HepG2 (cell line): ENCODE data around the gene POU2AF3. TPM values are rescaled to one million over a fixed set of nuclear protein-coding genes. Genes with fewer than 3 reads are reported as not detected.
A peak's percentile ranks its signal among the peaks of the same experiment; 100 is the strongest.

Experiments used
- CBX2 ChIP-seq, 2 experiments: fragments of 200-600 bp in 1 of 2; sonication (generic); formaldehyde crosslinking in 1 of 2; IDR thresholded peaks; 2 replicates each; pipeline versions ENCODE4 v1.7.0 to v1.8.1; 2018 to 2022; ENCODE audit warnings: low read depth in 2 of 2, low read length in 1 of 2, mild to moderate bottlenecking in 1 of 2, missing genetic modification reagents in 1 of 2
- DMAP1 ChIP-seq: IDR thresholded peaks from 2 replicates; pipeline ENCODE4 v1.6.1; 2016
- EHMT2 ChIP-seq: fragments of 200-600 bp; sonication (generic); IDR thresholded peaks from 2 replicates; pipeline ENCODE4 v1.7.0; 2017; ENCODE audit warnings: antibody characterized with exemption, low read depth, low read length, borderline replicate concordance
- GFI1 ChIP-seq: sonication (generic); formaldehyde crosslinking; IDR thresholded peaks from 2 replicates; pipeline ENCODE4 v1.5.0; 2020; ENCODE audit warnings: missing genetic modification reagents, mild to moderate bottlenecking, borderline replicate concordance
- HNRNPK ChIP-seq: fragments of 200-400 bp; formaldehyde crosslinking; IDR thresholded peaks from 2 replicates; pipeline ENCODE4 v1.6.1; 2018; ENCODE audit warnings: low read length, low read depth, moderate library complexity, mild to moderate bottlenecking; ENCODE audit not compliant: poor library complexity, severe bottlenecking
- MED8 ChIP-seq: sonication (generic); formaldehyde crosslinking; IDR thresholded peaks from 2 replicates; pipeline ENCODE4 v1.8.1; 2023; ENCODE audit warnings: mild to moderate bottlenecking, missing genetic modification reagents; ENCODE audit not compliant: insufficient replicate concordance
- MIXL1 ChIP-seq: IDR thresholded peaks from 2 replicates; pipeline ENCODE4 v1.6.1; 2016
- MYNN ChIP-seq: sonication (generic); formaldehyde crosslinking; IDR thresholded peaks from 2 replicates; pipeline ENCODE4 v1.4.0; 2020; ENCODE audit warnings: mild to moderate bottlenecking, low read depth, missing genetic modification reagents
- PHF21A ChIP-seq: sonication (generic); formaldehyde crosslinking; IDR thresholded peaks from 2 replicates; pipeline ENCODE4 v1.5.0; 2020; ENCODE audit warnings: mild to moderate bottlenecking, missing genetic modification reagents
- RBM39 ChIP-seq: fragments of 200-400 bp; formaldehyde crosslinking; IDR thresholded peaks from one replicate; pipeline ENCODE4 v1.6.1; 2018; ENCODE audit warnings: antibody characterized with exemption, mild to moderate bottlenecking, low read depth, low read length; ENCODE audit not compliant: poor library complexity, severe bottlenecking
- SOX13 ChIP-seq, 3 experiments: fragments of 450-650 bp in 1 of 3; sonication (generic) in 1 of 3; formaldehyde crosslinking in 1 of 3; IDR thresholded peaks in 2 of 3; conservative IDR thresholded peaks in 1 of 3; 2 replicates each; pipeline versions ENCODE4 v1.5.0 to v1.6.1; 2016 to 2020; ENCODE audit warnings: antibody characterized with exemption in 1 of 3, mild to moderate bottlenecking in 1 of 3, missing compliant biosample characterization in 1 of 3, missing genetic modification reagents in 1 of 3, moderate library complexity in 1 of 3
- TCF7L2 ChIP-seq: IDR thresholded peaks from 2 replicates; pipeline ENCODE4 v1.6.1; 2011; ENCODE audit warnings: mild to moderate bottlenecking, low read depth, low read length, moderate library complexity
- YY1 ChIP-seq: IDR thresholded peaks from 2 replicates; pipeline ENCODE4 v1.6.1; 2011; ENCODE audit warnings: low read length, low read depth, moderate library complexity, mild to moderate bottlenecking; ENCODE audit not compliant: insufficient read depth, insufficient replicate concordance
- ZFP82 ChIP-seq: sonication (generic); formaldehyde crosslinking; IDR thresholded peaks from 2 replicates; pipeline ENCODE4 v1.5.1; 2020; ENCODE audit warnings: mild to moderate bottlenecking, missing genetic modification reagents, borderline replicate concordance
- ZHX1 ChIP-seq: sonication (generic); formaldehyde crosslinking; IDR thresholded peaks from 2 replicates; pipeline ENCODE4 v1.8.1; 2022; ENCODE audit warnings: low read depth, mild to moderate bottlenecking, missing genetic modification reagents
- ZNF24 ChIP-seq: fragments of 450-650 bp; IDR thresholded peaks from 2 replicates; pipeline ENCODE4 v1.6.1; 2017; ENCODE audit warnings: antibody characterized with exemption, mild to moderate bottlenecking
- ZNF317 ChIP-seq: sonication (generic); formaldehyde crosslinking; IDR thresholded peaks from 2 replicates; pipeline ENCODE4 v1.5.0; 2020; ENCODE audit warnings: mild to moderate bottlenecking, missing genetic modification reagents
- ZNF335 ChIP-seq: sonication (generic); formaldehyde crosslinking; IDR thresholded peaks from 2 replicates; pipeline ENCODE4 v1.4.0; 2020; ENCODE audit warnings: missing genetic modification reagents
- ZNF432 ChIP-seq: sonication (generic); formaldehyde crosslinking; IDR thresholded peaks from 2 replicates; pipeline ENCODE4 v1.5.0; 2020; ENCODE audit warnings: missing genetic modification reagents, mild to moderate bottlenecking, borderline replicate concordance
- ZNF605 ChIP-seq: sonication (generic); formaldehyde crosslinking; IDR thresholded peaks from 2 replicates; pipeline ENCODE4 v1.8.0; 2022; ENCODE audit warnings: mild to moderate bottlenecking, missing genetic modification reagents
- ZNF616 ChIP-seq: sonication (generic); formaldehyde crosslinking; IDR thresholded peaks from 2 replicates; pipeline ENCODE4 v1.5.0; 2020; ENCODE audit warnings: low read depth, mild to moderate bottlenecking, missing genetic modification reagents
- ZNF782 ChIP-seq: sonication (generic); formaldehyde crosslinking; IDR thresholded peaks from 2 replicates; pipeline ENCODE4 v1.4.0; 2020; ENCODE audit warnings: missing genetic modification reagents, mild to moderate bottlenecking, borderline replicate concordance
- polyA plus RNA-seq, 8 experiments: library from polyadenylated mRNA; depleted of rRNA in 3 of 8; stranded (reverse) in 7 of 8; unstranded in 1 of 8; fragments of >200 nt; fragmentation: Illumina TruSeq in 4 of 8; extraction: Trizol in 4 of 8; gene quantifications; 2 replicates each; pipeline versions ENCODE4 v1.2.1 to v1.2.3, GENCODE V29; 2011 to 2016; ENCODE audit warnings: low read depth in 4 of 8, missing spikeins in 1 of 8, mixed read lengths in 1 of 8; ENCODE audit not compliant: insufficient read depth in 1 of 8
- total RNA-seq, 5 experiments: library from RNA; depleted of rRNA; stranded (reverse); fragments of >200 nt; fragmentation: Illumina TruSeq; extraction: Trizol; gene quantifications; 2 replicates each; pipeline ENCODE4 v1.2.3, GENCODE V29; 2016; ENCODE audit warnings: low read depth in 1 of 5

POU2AF3 gene
- total and polyA plus RNA-seq, 2 of the 13 experiments (the other 11 are each of a cell fraction or from before 2014, with no cell fraction given), result 7.8 to 71.2 TPM

DNA sequence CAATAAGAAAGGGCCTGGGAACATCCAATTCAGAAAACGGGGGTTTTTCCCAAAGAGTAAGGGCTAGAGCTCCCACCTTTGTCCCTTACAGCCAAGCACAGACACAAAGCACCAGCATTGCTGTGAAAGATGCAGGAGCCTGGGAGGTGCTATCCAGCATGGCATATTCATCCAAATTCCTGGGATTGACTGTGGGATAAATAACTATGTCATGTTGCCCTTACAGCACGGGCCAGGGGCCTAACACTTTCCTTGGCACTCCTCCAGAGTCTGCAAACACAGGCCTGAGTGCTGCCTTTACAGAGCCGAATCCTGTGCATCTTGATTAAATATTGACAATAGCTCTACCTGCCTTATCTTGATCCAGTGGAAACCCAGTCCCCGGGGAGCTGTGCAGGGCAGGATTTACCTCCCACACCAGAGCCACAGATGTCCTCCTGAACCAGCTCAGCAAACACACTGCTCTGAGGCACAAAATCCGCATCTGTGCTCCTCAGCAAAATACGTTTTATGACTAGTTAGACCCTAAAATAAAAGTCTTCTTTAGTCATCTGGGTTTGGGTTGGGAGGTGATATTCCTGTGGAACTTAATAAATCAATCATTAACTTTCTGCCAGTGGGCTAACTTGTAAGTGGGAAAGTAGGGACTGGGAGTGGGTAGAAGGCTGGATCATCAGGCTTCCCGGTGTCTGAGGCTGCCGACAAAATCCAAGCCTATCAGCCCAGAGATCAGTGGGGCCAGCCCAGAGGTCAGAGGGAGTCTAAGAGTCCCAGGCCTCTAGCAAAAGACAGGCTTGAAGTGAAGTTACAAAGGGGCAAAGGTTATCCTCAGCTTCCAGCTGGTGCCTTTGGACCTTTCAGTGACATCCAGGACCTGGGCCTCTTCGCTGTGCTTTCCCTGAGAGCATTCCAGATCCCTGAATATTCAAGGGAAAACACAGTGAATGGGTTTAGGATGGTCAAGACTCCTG is 36.5 kb downstream of the POU2AF3 start (continued):
- peak; percentile 38; the same call in 1 of the 2 replicates for TF ChIP-seq SOX13 (IDR thresholded peaks at IDR 0.05)
- TF ChIP-seq SOX13 (CRISPR knock-in tag; conservative IDR thresholded peaks at IDR 0.05 in 1 of 2, IDR thresholded peaks at IDR 0.05 in 1 of 2), result peak in 1 of 2 experiments; percentile 85; a peak in 2 of 4 replicates
- 0 out of 2 replicates have a peak, but pooled peaks have one; percentile 37 for TF ChIP-seq DMAP1 (CRISPR knock-in tag)
- TF ChIP-seq ZNF335 (CRISPR knock-in tag), result 0 out of 2 replicates have a peak, but pooled peaks have one; percentile 35
- peak; percentile 58; the same call in 1 of the 2 replicates for TF ChIP-seq EHMT2
- TF ChIP-seq MIXL1 (CRISPR knock-in tag), result peak; percentile 67
- no peak for TF ChIP-seq CBX2 (IDR thresholded peaks at IDR 0.05; ENCODE audit: low read depth, low read length)
- 0 out of 2 replicates have a peak, but pooled peaks have one; percentile 51 for TF ChIP-seq CBX2 (CRISPR knock-in tag; IDR thresholded peaks at IDR 0.05; ENCODE audit: low read depth)
- no peak for TF ChIP-seq RBM39
- TF ChIP-seq ZFP82 (CRISPR knock-in tag), result no peak
- TF ChIP-seq GFI1, result peak; percentile 93
- no peak for TF ChIP-seq HNRNPK
- TF ChIP-seq ZNF317 (CRISPR knock-in tag), result no peak
- TF ChIP-seq ZNF432 (CRISPR knock-in tag), result 0 out of 2 replicates have a peak, but pooled peaks have one; percentile 63
- peak; percentile 85 for TF ChIP-seq ZNF605 (CRISPR knock-in tag)
- peak; percentile 98 for TF ChIP-seq PHF21A
- TF ChIP-seq ZHX1 (CRISPR knock-in tag), result no peak
- TF ChIP-seq ZNF616 (CRISPR knock-in tag), result peak; percentile 50; the same call in 1 of the 2 replicates
- TF ChIP-seq YY1, result peak; percentile 45
- TF ChIP-seq ZNF24, result no peak
- TF ChIP-seq MED8 (CRISPR knock-in tag), result peak; percentile 77
- peak; percentile 39; the same call in 1 of the 2 replicates for TF ChIP-seq MYNN
- no peak for TF ChIP-seq ZNF782 (CRISPR knock-in tag)
- TF ChIP-seq TCF7L2, result peak; percentile 65
